NCI-H345 (cell line): ENCODE data around the gene SLC25A39.
"Not testable (repeated sequence)": the region's sequence is repeated elsewhere in the genome, so short reads cannot be mapped to it uniquely, and the experiment has no call there.

ENCODE experiments used
- DNase-seq: peaks from one replicate; lab custom pipeline; 2025; lab: John Stamatoyannopoulos, UW

The SLC25A39 gene

DNA sequence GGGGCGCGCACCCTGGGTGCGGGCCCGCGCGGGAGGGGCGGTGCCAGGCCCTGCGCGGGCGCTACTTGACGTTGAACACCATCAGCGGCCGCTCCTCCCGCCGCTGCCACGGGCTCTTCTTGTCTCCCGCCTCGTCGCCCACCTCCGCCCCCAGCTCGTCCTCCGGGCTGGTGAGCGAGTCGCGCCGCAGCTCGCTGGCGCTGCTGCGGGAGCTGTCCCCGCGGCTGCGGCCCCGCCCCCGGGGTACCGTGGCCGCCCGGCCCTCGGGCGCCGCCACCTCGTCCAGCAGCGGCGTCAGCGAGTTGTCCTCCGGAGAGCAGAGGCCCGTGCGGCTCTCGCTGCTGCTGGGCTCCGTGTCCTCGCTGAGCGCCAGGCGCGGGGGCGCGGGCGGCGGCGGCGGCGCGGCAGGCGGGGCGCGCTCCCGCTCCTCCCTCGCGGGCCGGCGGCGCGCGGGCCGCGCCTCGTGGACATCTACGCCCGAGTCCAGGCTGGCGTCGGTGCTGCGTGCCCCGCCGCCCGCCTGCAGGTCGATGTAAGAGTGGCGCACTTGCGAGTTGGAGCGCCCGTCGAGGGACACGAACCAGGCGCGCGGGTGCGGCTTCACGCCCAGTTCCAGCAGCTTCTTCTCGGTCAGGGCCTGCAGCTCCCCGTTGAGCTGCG is 29.2 kb upstream of the SLC25A39 start:
- no peak for DNase-seq

DNA sequence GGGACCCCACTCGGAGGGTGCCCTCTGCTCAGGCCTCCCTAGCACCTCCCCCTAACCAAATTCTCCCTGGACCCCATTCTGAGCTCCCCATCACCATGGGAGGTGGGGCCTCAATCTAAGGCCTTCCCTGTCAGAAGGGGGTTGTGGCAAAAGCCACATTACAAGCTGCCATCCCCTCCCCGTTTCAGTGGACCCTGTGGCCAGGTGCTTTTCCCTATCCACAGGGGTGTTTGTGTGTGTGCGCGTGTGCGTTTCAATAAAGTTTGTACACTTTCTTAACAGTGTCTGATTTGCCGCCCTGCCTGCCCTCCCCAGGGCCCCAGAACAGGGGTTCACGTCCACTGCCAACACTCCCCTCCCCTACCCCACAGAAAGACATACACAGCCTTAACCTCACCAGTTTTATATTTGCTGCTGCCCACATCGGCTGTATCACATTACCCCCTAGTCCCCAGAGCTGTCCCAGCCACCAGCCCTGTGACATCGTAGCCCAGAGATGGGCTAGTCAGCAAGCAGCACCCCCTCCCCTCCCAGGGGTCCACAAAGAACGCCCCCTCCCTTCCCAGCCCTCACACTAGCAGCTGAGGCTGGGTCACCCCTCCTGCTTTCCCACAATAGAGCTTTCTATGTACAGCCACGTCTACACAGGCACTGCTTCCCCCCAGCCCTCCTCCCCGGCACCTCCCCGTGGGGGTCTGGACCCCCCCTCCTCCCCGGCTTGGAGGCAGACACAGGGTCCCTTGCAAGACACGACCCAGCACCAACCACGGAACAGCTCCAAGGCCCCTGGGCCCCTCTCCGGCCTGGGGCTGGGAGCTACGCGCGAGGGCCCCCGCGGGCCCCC is 28.4 kb upstream of the SLC25A39 start:
- no peak for DNase-seq

DNA sequence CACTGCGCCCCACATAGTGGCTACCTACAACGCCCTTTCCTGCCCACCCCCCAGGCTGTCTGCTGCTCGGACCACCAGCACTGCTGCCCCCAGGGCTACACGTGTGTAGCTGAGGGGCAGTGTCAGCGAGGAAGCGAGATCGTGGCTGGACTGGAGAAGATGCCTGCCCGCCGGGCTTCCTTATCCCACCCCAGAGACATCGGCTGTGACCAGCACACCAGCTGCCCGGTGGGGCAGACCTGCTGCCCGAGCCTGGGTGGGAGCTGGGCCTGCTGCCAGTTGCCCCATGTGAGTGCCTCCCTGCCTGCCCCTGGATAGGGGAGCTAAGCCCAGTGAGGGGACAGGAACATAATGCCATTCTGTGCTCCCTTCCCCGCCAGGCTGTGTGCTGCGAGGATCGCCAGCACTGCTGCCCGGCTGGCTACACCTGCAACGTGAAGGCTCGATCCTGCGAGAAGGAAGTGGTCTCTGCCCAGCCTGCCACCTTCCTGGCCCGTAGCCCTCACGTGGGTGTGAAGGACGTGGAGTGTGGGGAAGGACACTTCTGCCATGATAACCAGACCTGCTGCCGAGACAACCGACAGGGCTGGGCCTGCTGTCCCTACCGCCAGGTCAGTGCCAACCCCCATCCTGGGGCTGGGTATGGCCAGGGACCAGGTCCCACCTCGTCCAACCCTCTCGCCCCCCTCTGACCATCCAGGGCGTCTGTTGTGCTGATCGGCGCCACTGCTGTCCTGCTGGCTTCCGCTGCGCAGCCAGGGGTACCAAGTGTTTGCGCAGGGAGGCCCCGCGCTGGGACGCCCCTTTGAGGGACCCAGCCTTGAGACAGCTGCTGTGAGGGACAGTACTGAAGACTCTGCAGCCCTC is 27.6 kb upstream of the SLC25A39 start:
- no peak for DNase-seq

GRCh38 chr17:44351464-44351863 is 26.8 kb upstream of the SLC25A39 start:
- DNase-seq, result no peak

DNA sequence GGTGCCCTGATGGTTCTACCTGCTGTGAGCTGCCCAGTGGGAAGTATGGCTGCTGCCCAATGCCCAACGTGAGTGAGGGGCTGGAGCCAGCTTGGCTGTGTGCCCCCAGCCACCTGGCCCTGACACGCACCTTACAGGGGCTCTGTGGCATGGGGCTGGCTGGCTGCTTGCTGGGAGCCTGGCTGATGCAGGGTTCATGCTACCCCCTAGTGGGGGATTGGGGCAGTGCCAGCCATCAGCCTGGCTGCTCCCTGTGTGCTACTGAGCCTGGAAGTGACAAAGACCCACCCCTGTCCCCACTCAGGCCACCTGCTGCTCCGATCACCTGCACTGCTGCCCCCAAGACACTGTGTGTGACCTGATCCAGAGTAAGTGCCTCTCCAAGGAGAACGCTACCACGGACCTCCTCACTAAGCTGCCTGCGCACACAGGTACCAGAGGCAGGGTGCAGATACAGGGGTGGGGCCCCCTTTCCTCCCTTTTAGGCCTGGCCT is 26.2 kb upstream of the SLC25A39 start:
- peak; percentile 58 for DNase-seq

- DNase-seq, result no peak
These were observed 25.0 kb upstream of the SLC25A39 start for GRCh38 chr17:44349553-44350070.

DNA sequence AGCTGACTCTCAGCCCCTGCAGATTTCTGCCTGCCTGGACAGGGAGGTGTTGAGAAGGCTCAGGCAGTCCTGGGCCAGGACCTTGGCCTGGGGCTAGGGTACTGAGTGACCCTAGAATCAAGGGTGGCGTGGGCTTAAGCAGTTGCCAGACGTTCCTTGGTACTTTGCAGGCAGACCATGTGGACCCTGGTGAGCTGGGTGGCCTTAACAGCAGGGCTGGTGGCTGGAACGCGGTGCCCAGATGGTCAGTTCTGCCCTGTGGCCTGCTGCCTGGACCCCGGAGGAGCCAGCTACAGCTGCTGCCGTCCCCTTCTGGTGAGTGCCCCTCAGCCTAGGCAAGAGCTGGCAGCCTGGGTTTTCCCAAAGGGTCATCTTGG is 24.4 kb upstream of the SLC25A39 start:
- no peak for DNase-seq

DNA sequence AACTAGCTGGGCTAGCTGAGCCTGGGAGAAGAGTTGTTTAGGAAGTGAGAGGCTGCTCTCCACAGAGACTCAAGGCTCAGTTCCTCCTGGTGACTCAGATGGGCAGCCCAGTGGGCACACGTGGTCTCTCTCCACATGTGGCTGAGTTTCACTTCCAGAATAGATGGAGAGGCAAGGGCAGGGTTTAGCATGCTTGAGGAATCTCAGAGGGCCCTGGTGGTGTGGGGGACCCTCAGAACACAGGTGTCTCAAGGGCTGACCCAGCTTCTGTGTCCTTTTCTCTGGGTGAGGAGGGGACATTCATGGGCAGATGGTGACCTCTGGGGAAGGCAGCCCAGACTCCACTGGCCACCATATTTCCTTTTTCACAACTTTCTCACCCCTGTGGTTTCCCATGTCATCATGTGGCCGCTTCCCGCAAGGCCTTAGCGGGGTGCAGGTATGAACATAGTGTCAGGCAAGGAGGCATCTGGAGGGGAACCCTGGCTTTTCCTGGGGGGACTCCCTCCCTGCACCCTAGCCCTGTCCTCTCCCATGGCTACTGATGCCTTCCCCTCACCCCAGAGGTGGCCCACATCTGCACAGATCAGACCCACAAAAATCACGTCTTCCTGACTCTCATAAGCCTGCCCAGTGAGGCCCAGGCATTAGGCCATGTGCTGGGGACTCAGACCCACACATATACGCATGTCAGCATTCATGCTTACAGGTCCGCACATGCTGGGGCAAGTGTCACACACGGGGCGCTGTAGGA is 23.8 kb upstream of the SLC25A39 start:
- DNase-seq, result no peak

- DNase-seq, result not testable (repeated sequence)
These were observed 22.8 kb upstream of the SLC25A39 start for GRCh38 chr17:44347206-44348055.

- DNase-seq, result no peak
These were observed 21.6 kb upstream of the SLC25A39 start for GRCh38 chr17:44346064-44346844.

DNA sequence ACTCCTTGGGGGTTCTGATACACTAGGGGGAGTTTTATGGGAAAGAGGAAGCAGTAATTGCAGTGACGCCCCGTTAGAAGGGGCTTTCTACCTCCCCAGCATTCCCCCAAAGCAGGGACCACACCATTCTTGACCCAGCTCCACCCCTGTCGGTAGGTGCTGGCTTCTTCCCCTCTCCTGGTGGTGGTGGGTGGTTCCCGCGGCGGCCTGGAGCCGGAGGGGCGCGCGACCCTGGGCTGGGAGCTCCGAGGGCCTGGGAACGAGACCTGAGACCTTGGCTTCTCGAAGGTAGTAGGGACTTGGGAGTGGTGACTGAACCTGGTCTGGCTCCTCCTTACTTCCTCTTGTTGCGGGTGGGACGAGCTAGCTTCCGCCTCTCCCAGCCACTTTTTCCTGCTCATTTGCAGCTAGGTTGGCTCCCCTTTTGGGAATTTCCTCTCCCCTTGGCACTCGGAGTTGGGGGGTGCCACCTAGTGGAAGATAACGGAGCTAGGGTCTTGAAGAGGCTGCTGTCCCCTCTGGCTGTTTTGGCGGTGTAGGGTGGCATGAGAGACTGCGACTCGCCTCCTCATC is 20.9 kb upstream of the SLC25A39 start:
- peak; percentile 65 for DNase-seq

- DNase-seq, result peak; percentile 99
These were observed 20.4 kb upstream of the SLC25A39 start, which contains the start of gene GRN for GRCh38 chr17:44344939-44345453. GRN (plus strand) TSS chr17:44345302; CDS start chr17:44349165, 3,863 bp downstream.

GRCh38 chr17:44343510-44344209 is 19.0 kb upstream of the SLC25A39 start:
- no peak for DNase-seq

DNA sequence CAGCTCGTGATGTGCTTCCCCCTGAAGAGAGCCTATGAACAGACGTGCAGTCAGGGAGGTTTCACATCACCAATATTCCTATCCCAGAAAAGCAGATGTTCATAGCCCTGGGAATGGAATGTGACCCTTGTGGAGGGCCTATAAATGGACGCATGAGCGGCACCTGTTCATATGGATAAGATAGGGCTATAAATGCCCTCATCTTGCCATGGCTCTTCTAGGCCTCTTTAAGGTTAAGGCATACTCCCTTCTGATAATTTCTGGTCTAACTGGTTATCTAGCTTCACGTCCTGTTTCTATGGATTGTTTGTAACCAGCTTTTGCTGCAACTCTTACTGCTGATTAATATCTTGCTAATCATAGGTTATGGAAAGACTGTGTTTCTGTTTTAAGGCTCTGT is 15.9 kb upstream of the SLC25A39 start:
- not testable (repeated sequence) for DNase-seq

DNA sequence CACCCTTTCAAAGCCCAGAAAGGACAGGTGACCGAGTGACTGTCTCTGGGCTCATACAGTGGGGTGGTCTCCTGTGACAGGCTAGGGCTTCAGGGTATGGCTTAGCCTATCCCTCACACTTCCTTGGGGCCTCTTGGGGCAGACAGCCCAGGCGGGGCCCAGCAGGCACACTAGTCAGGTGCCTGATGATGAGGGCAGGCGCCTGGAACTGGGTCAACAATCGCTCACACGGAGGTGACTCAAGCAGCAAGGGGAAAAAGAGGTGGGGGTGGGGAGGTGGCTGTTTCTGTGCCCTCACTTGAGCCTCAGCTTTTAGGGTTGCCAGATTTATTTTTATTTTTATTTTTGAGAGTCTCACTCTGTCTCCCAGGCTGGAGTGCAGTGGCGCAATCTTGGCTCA is 14.1 kb upstream of the SLC25A39 start:
- no peak for DNase-seq

DNA sequence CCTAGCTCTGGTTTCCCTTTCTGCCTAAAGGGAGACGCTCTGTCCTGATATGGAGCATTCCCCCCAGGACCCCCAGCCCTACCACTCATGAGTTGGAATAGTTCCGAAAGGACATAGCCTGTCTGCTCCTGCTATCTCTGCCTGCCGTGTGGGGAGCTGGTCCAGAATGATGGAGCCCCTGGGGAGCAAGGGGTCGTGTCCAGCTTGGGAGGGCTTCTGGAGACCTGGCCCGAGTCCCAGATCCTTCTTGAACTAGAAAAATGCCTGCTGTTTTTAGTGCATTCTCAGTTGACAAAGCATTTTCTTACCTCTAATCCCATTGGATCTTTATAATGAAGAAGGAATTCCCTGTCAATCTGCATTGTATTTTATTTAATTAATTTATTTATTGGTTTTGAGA is 11.3 kb upstream of the SLC25A39 start:
- no peak for DNase-seq

DNA sequence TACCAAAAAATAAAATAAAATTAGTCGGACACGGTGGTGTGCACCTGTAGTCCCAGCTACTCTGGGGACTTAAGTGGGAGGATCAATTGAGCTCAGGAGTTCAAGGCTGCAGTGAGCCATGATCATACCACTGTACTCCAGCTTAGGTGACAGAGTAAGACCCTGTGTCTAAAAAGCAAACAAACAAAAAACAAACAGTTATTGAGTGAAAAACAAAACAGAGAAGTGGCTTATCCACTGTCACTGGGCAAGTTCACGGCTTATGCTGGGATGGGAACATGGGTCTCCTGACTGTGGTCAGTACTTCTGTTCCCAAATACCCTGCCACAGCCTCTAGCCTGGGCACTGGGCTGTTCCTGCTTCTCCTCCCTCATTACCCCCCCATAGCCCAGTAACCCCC is 10.9 kb upstream of the SLC25A39 start:
- DNase-seq, result no peak

GRCh38 chr17:44334727-44335126 is 10.1 kb upstream of the SLC25A39 start:
- no peak for DNase-seq
